ENCODE measurements around the gene MACROD2.
"Not testable (repeated sequence)": the region's sequence is repeated elsewhere in the genome, so short reads cannot be mapped to it uniquely, and the experiment has no call there.

Gene MACROD2

DNA sequence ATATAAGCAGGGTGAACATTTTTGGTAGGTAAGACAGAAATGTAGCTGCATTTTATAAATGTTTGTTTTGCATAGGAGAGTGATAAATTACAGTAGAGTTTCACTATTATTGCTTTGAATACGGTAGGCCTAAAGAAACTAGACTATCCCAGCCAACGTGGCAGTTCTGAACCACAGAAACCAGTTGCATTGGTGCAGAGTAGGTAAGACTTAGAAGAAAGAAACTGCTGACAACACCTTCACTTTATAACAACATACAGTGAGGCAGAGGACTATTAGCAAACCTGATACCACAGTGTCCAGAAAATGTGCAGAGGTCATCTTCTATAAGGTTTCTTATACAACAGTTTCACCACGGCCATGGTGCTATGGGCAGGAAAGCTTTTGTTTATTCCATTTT, 2011.8 kb downstream of the MACROD2 start:
- no peak for DNase-seq (ENCODE audit: low read depth in 2 of 2)

DNA sequence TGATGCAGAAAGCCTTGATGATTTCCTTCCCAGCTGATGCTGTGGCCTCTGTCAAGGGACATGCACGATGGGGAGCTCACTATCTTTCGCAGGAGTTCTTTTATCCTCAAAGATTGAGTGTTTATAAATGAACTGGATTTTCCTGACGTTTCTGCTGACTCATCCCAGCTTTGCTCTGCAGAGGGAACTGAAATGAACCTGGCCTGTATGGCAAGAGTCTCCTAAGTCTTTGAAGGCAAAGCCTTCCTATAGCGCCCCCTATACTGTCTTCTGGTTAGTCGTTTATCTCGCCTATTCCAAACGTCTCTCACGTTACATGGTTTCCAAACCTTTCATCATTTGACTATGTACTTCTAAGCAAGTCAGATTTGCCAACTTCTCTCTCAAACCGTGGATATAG, 2012.6 kb downstream of the MACROD2 start:
- no peak for DNase-seq (ENCODE audit: low read depth in 2 of 2)

DNA sequence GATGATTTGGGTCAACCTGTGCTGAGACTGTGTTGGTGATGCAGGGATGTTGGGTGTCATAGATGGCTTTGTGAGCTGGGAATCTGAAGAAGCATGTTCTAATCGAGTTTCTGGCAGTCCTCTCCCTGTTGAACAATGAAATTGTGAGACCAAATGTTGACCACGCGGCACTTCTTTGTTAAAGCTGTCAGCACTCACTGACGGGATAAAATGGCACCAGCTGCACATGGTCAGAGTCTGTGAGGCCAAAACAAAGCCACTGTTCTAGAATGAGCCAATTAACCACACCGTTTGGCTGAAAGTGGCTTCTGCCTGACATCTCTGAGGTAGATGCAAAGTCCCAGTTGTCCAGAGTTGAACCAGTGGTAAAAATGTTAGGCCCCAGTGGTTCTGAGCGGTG, 2015.7 kb downstream of the MACROD2 start:
- DNase-seq (ENCODE audit: low read depth in 2 of 2), result no peak

GRCh38 chr20:16011519-16011918, 2016.2 kb downstream of the MACROD2 start:
- DNase-seq (ENCODE audit: low read depth in 2 of 2), result no peak

DNA sequence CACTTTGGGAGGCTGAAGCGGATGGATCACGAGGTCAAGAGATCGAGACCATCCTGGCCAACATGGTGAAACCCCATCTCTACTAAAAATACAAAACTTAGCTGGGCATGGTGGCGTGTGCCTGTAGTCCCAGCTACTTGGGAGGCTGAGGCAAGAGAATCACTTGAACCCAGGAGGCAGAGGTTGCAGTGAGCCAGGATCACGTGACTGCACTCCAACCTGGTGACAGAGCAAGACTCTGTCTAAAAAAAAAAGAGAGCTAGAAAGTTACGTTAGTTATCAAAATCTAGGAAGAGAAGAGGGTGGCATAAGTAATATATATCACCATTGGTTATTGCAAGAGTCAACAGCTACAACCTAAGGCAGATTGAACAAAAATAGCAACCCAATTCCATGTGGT, 2017.6 kb downstream of the MACROD2 start:
- DNase-seq (ENCODE audit: low read depth in 2 of 2), result not testable (repeated sequence)

DNA sequence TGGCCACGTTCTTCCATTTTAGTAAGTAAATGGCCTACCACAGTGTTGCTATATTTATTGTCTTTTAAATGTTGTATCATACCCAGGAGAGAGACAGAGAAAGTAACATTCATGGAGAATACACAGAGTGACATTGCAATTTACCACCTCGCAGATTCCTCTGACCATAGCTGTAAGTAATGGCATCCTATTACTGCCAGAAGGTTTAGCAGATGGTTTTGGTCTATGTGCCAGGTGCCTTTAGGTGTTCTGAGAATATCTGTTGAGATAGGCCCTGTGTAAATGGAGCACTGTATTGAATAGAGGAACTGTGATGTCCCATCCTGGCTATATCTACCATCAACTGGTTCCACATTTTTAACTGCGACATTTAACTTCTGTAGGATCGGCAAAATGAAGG, 2018.3 kb downstream of the MACROD2 start:
- DNase-seq (ENCODE audit: low read depth in 2 of 2), result no peak

DNA sequence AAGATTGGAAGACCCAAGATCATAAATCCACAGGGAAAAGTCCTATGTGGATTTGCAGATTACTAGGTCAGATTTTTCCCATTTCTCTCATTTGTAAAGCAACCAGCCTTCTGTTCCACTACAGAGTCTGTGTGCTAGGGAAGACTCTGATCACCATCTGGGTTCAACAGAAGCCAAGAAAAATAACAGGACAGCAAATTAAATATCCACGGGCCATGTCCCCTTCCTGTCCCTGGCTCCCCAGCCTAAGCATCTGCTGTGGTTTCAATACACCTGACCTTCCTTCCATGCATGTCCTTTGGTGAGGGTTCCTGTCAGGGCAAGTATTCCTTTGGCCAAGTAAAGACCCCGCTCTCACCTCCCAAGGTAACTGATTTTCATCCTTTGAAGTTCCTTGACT, 2019.1 kb downstream of the MACROD2 start:
- DNase-seq (ENCODE audit: low read depth in 2 of 2), result no peak

DNA sequence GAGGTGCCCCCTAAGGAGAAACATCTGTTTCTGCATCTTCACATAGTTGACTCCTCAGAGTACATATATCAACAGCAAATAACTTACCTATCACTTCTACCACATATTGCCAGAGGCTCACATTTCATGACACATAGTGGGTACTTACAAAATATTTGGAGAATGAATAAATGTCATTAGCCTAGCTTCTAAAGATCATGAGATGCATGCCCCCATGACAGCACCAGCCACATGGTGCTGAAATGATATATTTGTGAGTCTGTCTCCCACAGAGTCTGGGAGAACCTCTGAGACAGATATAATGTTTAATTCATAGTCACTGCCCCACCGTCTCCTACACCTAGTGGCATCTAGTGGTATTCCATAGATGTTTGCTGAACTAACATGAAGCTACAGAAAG, 2022.3 kb downstream of the MACROD2 start:
- DNase-seq (ENCODE audit: low read depth in 2 of 2), result no peak

DNA sequence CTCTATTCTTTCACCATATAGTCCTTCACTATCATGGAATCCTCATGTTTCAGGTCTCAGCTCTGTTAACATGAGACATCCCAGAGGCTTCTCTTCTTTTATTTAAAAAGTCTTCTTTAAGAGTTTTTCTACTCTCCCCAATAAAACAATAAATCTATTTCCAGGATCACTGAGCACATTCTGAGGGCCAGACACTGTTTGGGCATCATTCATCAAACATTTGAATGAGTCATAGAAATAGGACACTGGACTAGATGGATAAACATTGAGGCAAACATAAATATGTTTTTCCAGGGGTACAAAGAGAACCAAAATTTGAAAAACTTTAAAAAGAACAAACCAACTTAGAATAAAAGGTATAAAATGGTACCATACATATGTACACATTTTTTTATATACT, 2023.6 kb downstream of the MACROD2 start:
- no peak for DNase-seq (ENCODE audit: low read depth in 2 of 2)

DNA sequence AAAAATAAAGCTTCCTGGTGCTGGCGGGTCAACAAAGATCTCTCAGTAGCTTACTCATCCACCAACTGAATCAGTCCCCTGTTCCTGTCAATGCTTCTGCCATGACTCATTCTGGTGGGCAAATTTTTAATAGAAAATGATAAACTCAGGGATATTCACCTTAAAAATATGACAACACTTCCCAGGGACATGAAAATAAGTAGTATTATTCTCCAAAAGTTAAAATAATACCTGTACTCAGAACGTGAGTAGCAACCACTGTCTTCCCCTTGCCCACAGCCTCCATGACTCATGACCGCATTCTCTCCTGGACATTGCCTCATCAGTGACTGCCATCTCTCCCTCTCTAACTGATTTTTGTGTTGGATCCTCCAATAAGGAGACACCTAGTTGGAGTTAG, 2025.7 kb downstream of the MACROD2 start:
- DNase-seq (ENCODE audit: low read depth in 2 of 2), result no peak

GRCh38 chr20:16025084-16025483, 2029.8 kb downstream of the MACROD2 start:
- no peak for DNase-seq (ENCODE audit: low read depth in 2 of 2)

GRCh38 chr20:16027686-16028085, 2032.4 kb downstream of the MACROD2 start:
- no peak for DNase-seq (ENCODE audit: low read depth in 2 of 2)

- no peak for DNase-seq (ENCODE audit: low read depth in 2 of 2)
Observed at GRCh38 chr20:16028923-16029322, 2033.6 kb downstream of the MACROD2 start.

GRCh38 chr20:16030253-16030652, 2034.9 kb downstream of the MACROD2 start:
- no peak for DNase-seq (ENCODE audit: low read depth in 2 of 2)

DNA sequence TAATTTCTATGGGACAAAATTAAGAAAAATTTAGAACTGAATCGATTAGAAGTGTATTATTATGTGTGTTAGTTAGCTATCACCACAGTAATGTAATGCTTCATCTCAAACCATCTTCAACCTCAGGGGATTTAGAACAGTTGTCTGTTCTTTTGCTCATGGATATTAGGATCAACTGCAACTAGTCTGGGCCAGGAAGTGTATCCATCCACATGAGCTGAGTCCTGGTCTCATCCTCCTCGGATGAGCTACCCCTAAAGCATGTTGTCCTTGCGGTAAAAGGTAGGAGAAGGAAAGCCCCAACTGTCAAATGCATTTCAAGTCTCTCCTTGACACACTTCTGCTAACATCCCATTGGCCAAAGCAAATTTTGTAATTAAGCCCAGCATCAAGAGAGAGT, 2040.3 kb downstream of the MACROD2 start:
- DNase-seq (ENCODE audit: low read depth in 2 of 2), result no peak

DNA sequence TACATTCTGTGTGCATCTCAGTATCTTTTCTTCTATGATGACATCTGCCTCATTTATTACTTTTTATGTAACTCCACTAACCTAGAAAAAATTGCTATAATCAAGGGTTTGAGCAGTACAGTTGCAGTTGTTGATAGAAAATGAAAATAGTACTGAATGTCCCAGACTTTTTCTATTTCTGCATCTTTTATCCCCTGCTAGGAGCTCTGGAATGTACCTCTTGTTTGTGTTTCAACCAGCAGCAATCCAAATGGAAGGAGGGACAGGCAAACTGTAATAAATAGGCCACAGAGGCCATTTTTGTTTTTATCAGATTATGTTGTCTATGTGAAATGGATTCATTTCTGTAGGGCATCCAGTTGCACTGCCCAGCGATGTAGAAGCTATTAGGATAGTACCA, 2041.0 kb downstream of the MACROD2 start:
- no peak for DNase-seq (ENCODE audit: low read depth in 2 of 2)

DNA sequence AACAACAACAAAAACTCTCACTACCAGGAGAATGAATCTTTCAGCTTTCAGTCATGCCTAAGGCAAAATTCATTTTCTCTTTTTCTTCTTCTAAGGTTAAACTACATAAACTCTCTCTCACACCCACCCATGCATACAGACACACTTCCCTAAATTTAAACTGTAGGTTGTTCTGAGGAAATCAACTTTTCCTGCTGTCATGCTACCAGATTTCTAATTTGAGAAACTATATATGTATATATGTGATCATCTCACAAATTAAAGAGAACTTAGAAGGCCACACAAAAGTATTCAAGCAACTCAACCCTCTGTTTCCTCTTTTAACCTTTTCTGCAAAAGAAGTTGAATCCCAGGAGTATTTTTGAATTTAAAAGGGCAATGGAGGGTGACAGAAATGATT, 2045.4 kb downstream of the MACROD2 start:
- DNase-seq (ENCODE audit: low read depth in 2 of 2), result no peak

GRCh38 chr20:16042731-16043130, 2047.4 kb downstream of the MACROD2 start:
- DNase-seq (ENCODE audit: low read depth in 2 of 2), result no peak

DNA sequence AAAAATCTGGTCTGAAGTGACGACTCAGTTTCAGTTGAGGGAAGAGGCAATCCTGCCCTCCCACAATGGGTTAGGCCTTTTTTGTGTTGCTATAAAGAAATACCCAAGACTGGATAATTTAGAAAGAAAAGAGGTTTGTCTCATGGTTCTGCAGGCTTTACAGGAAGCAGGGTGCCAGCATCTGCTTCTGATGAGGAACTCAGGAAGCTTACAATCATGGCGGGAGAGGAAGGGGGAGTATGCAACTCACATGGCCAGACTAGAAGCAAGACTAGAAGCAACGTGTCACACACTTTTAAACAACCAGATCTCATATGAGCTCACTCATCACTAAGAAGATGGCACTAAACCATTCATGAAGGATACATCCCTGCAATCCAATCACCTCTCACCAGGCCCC, 2048.6 kb downstream of the MACROD2 start:
- no peak for DNase-seq (ENCODE audit: low read depth in 2 of 2)

- no peak for DNase-seq (ENCODE audit: low read depth in 2 of 2)
Observed at GRCh38 chr20:16048876-16049275, 2053.6 kb downstream of the MACROD2 start.

- no peak for DNase-seq (ENCODE audit: low read depth in 2 of 2)
Observed at GRCh38 chr20:16049529-16050093, 2054.3 kb downstream of the MACROD2 start.

- DNase-seq (ENCODE audit: low read depth in 2 of 2), result no peak
Observed at GRCh38 chr20:16050366-16050765, 2055.1 kb downstream of the MACROD2 start.

- no peak for DNase-seq (ENCODE audit: low read depth in 2 of 2)
Observed at GRCh38 chr20:16051968-16052367, 2056.7 kb downstream of the MACROD2 start.

GRCh38 chr20:16052456-16052855, 2057.1 kb downstream of the MACROD2 start:
- DNase-seq (ENCODE audit: low read depth in 2 of 2), result no peak

DNA sequence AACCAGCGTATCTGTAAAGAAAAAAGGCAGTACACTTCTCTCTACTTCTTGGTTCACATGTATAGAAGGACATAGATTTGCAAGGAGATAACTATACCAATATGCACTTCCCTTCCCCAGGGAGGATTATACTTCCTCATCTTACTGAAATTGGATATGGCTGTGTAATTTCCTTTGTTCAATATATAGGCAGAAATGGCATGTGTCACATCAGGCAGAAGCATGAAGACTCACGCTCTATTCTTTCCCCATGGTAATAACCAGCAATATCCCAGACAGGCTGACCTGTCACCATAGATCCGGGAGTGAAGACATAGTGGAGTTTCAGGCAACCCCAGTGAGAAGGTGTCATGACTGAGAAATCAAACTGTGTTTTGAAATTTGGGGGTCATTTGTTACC, 2059.7 kb downstream of the MACROD2 start:
- no peak for DNase-seq (ENCODE audit: low read depth in 2 of 2)

Measured in stimulated activated CD8-positive, alpha-beta memory T cell treated with anti-CD3 and anti-CD28 coated beads, Interleukin-2, amount 100 ng/mL, for 1 hour (primary cell).